ENCODE data around the gene CTDSPL.

DNA sequence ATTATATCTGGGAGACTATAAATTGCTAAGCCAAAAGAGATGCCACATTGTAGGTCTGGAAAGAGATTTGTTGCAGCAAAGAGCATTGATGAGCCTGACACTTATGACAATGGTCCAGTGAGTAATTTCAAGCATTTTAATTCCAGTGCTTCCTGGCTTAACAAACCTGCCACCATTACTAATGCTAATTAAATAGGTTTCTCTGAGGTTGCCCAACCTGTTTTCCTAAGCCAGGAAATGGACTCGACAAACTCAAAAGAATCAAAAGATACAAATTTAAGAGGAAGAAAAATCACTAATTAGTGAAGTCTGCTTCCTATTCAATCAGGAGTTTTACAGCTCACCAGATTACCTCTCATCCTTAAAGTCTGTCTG is 36.7 kb upstream of the CTDSPL start:
- TF ChIP-seq EZH2phosphoT487 (IDR thresholded peaks at IDR 0.05; ENCODE audit: insufficient read depth, low read depth) (no peak), EZH2 (IDR thresholded peaks at IDR 0.05; ENCODE audit: insufficient read depth, poor library complexity, severe bottlenecking) (no peak)
